ENCODE results near the gene MTERF1.

- no peak for TF ChIP-seq CTCF (IDR thresholded peaks at IDR 0.05)
- TF ChIP-seq EP300 (IDR thresholded peaks at IDR 0.05), result no peak
- no peak for TF ChIP-seq POLR2AphosphoS5 (IDR thresholded peaks at IDR 0.05)
- TF ChIP-seq POLR2A (IDR thresholded peaks at IDR 0.05), result no peak
Observed at GRCh38 chr7:91922857-91923256, 42.4 kb upstream of the MTERF1 start.

Data from gastroesophageal sphincter (tissue), 3 donors.